ENCODE results near the gene ZNF654. TPM values are rescaled to one million over a fixed set of nuclear protein-coding genes. Genes with fewer than 3 reads are reported as not detected.
A peak's percentile ranks its signal among the peaks of the same experiment; 100 is the strongest.

The ZNF654 gene
- total and polyA plus RNA-seq, 10 of the 15 experiments (the other 5 are each of a cell fraction or from before 2014, with no cell fraction given) = 2.7 to 14.2 (median 10.0) TPM

- peak; percentile 38 for FAIRE-seq
- Histone ChIP-seq H3K4me1 (ENCODE audit: control insufficient read depth, insufficient read depth, low read length) (no peaks in the 10 kb centered on the region), H3K9ac (ENCODE audit: control insufficient read depth, insufficient read depth, low read length) (peak overlapping the region; percentile 46; the same call in 1 of the 2 replicates), H2AFZ (ENCODE audit: control insufficient read depth, low read depth, low read length) (peak overlapping the region; percentile 94), H3K27me3 (replicated peaks in 1 of 2; ENCODE audit: control insufficient read depth in 2 of 2, insufficient read depth in 2 of 2, low read length in 1 of 2) (no peaks in the 10 kb centered on the region), H3K27ac (ENCODE audit: control insufficient read depth, insufficient read depth) (peak overlapping the region; percentile 27; the same call in 1 of the 2 replicates), H3K36me3 (ENCODE audit: control insufficient read depth in 2 of 2, insufficient read depth in 2 of 2, low read length in 1 of 2) (no peaks in the 10 kb centered on the region), H4K20me1 (ENCODE audit: control insufficient read depth, insufficient read depth) (no peaks in the 10 kb centered on the region), H3K79me2 (ENCODE audit: control insufficient read depth, insufficient read depth, low read length) (no peaks in the 10 kb centered on the region), H3K9me3 (replicated peaks; ENCODE audit: control insufficient read depth, insufficient read depth, low read length) (no peaks in the 10 kb centered on the region), H3K4me3 (peak overlapping the region; percentile 52), H3K4me2 (ENCODE audit: control insufficient read depth, insufficient read depth) (peak overlapping the region; percentile 91)
- BruUV-seq (replicated peaks) = no TSS peak
- intact Hi-C loops (cut with micrococcal nuclease; ENCODE audit: unreplicated experiment) (no loop called here), in situ Hi-C loops (cut with MboI) (no loop called here)
- POLR2A ChIA-PET = interaction anchor here (0.7 to 1.5 kb wide), 3 partner anchors 13 to 27 kb away, joined by 3 to 4 read pairs (median 3); partner anchors contain the start of genes CGGBP1 and ZNF654
- SMC1A ChIA-PET (ENCODE audit: uncharacterized antibody, unreplicated experiment) = interaction anchor here (1.1 to 2.4 kb wide), 14 partner anchors 9 to 120 kb away, joined by 3 to 17 read pairs (median 6); partner anchors contain the start of genes CGGBP1 and ZNF654
- WGBS (ENCODE audit: insufficient coverage, insufficient replicate concordance, low lambda C conversion rate, missing lambda C conversion rate) = 5% methylated on average over 1 of the region's 1 CpG
- CTCF ChIA-PET = interaction anchor here (0.7 to 2.7 kb wide), 9 partner anchors 10 to 132 kb away, joined by 3 to 20 read pairs (median 3); no protein-coding TSS in a partner anchor
- DNase-seq (ENCODE audit: low read depth, low spot score) = peak; percentile 26
- RAD21 ChIA-PET (ENCODE audit: unreplicated experiment) = interaction anchor here (0.9 to 2.5 kb wide), 7 partner anchors 12 to 119 kb away, joined by 3 to 12 read pairs (median 3); partner anchors contain the start of genes CGGBP1 and ZNF654
- peak; percentile 92 for ATAC-seq
- TF ChIP-seq MLLT1 (IDR thresholded peaks at IDR 0.05) (no peak), ZNF217 (IDR thresholded peaks at IDR 0.05) (no peak), DPF2 (IDR thresholded peaks at IDR 0.05) (no peak), ELK1 (IDR thresholded peaks at IDR 0.05; ENCODE audit: low read depth, low read length) (no peak), MAX (IDR thresholded peaks at IDR 0.05; ENCODE audit: low read depth, low read length) (no peak), ZNF687 (IDR thresholded peaks at IDR 0.05) (no peak), CBX5 (IDR thresholded peaks at IDR 0.05; ENCODE audit: low read depth) (no peak), TCF7 (IDR thresholded peaks at IDR 0.05; ENCODE audit: borderline replicate concordance) (no peak), ZBTB11 (CRISPR knock-in tag; IDR thresholded peaks at IDR 0.05) (no peak)
Measured at GRCh38 chr3:88031642-88032077, 27.4 kb upstream of the ZNF654 start.
